ENCODE measurements around the gene MAP6. TPM values are rescaled to one million over a fixed set of nuclear protein-coding genes. Genes with fewer than 3 reads are reported as not detected.

Gene MAP6
- polyA plus RNA-seq, 3 donors = 7.7 to 10.6 (median 9.5) TPM

Other genes with a start within 250 kb of the MAP6 start
- gene KLHL35, start 235.8 kb downstream of the MAP6 start, polyA plus RNA-seq (ENCODE audit: insufficient read length in 3 of 3) = under 1 TPM; 0.45 to 0.62 (median 0.58) TPM
- 1 to 10 TPM; 5.8 to 8.5 (median 6.9) TPM for gene GDPD5, start 143.1 kb downstream of the MAP6 start, polyA plus RNA-seq (ENCODE audit: insufficient read length in 3 of 3)
- gene SERPINH1, start 106.8 kb downstream of the MAP6 start, polyA plus RNA-seq (ENCODE audit: insufficient read length in 3 of 3) = 100 to 1,000 TPM; 291 to 341 (median 336) TPM
- 1 to 10 TPM in 2 of 3 donors, under 1 TPM in 1; 0.69 to 1.7 (median 1.6) TPM for gene MOGAT2, start 48.8 kb upstream of the MAP6 start, polyA plus RNA-seq (ENCODE audit: insufficient read length in 3 of 3)
- 1 to 10 TPM; 3.9 to 4.6 (median 4.0) TPM for gene DGAT2, start 99.7 kb upstream of the MAP6 start, polyA plus RNA-seq (ENCODE audit: insufficient read length in 3 of 3)
- gene UVRAG, start 146.2 kb upstream of the MAP6 start, polyA plus RNA-seq (ENCODE audit: insufficient read length in 3 of 3) = 10 to 100 TPM; 16.4 to 19.5 (median 17.5) TPM